ENCODE measurements around the gene GPR39.

The GPR39 gene

DNA sequence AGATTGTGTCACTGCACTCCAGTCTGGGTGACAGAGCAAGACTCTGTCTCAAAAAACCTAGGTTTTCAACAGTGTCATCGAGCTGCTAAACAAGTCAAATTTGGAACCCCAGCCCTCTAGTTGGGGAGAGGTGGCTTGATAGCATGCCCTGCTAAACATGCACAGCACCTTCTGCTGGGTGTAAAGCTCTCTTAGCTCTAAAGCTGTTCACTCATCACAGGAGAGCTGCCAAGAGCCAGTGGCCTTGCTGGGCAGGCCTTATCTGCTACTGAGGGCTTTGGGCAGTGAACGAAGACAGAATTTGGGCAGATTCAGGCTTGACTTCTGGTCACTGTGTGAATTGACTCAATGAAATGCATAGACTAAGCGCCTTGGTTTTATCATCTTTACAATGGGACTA lies 152.1 kb downstream of the GPR39 start:
- Histone ChIP-seq H4K20me1 (ENCODE audit: insufficient read depth, low read length) (no peaks in the 10 kb centered on the region), H3K4me3 (ENCODE audit: low read length) (no peak overlapping the region), H3K36me3 (replicated peaks; ENCODE audit: insufficient read depth, low read length) (no peaks in the 10 kb centered on the region), H2AFZ (ENCODE audit: low read length) (no peak overlapping the region), H3K79me2 (ENCODE audit: low read length) (no peaks in the 10 kb centered on the region), H3K4me1 (ENCODE audit: low read length) (no peaks in the 10 kb centered on the region), H3K9ac (ENCODE audit: low read length) (no peak overlapping the region), H3K9me3 (replicated peaks; ENCODE audit: insufficient read depth, low read length) (no peaks in the 10 kb centered on the region), H3K9me2 (replicated peaks; ENCODE audit: insufficient read depth, low read length) (no peaks in the 10 kb centered on the region), H3K27me3 (replicated peaks; ENCODE audit: insufficient read depth, low read length) (no peaks in the 10 kb centered on the region), H3K27ac (ENCODE audit: low read length) (no peak overlapping the region), H3K4me2 (ENCODE audit: low read depth, low read length) (no peak overlapping the region), H3F3A (ENCODE audit: insufficient read depth, low read length) (no peaks in the 10 kb centered on the region)
- DNase-seq, result no peak
- TF ChIP-seq, protein P1, sequence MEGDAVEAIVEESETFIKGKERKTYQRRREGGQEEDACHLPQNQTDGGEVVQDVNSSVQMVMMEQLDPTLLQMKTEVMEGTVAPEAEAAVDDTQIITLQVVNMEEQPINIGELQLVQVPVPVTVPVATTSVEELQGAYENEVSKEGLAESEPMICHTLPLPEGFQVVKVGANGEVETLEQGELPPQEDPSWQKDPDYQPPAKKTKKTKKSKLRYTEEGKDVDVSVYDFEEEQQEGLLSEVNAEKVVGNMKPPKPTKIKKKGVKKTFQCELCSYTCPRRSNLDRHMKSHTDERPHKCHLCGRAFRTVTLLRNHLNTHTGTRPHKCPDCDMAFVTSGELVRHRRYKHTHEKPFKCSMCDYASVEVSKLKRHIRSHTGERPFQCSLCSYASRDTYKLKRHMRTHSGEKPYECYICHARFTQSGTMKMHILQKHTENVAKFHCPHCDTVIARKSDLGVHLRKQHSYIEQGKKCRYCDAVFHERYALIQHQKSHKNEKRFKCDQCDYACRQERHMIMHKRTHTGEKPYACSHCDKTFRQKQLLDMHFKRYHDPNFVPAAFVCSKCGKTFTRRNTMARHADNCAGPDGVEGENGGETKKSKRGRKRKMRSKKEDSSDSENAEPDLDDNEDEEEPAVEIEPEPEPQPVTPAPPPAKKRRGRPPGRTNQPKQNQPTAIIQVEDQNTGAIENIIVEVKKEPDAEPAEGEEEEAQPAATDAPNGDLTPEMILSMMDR (IDR thresholded peaks at IDR 0.05; ENCODE audit: low read length), result no peak
- TF ChIP-seq EZH2 (optimal IDR thresholded peaks at IDR 0.05; ENCODE audit: low read depth, low read length), result no peak
- no peak for TF ChIP-seq EZH2phosphoT487 (IDR thresholded peaks at IDR 0.05; ENCODE audit: low read length)

DNA sequence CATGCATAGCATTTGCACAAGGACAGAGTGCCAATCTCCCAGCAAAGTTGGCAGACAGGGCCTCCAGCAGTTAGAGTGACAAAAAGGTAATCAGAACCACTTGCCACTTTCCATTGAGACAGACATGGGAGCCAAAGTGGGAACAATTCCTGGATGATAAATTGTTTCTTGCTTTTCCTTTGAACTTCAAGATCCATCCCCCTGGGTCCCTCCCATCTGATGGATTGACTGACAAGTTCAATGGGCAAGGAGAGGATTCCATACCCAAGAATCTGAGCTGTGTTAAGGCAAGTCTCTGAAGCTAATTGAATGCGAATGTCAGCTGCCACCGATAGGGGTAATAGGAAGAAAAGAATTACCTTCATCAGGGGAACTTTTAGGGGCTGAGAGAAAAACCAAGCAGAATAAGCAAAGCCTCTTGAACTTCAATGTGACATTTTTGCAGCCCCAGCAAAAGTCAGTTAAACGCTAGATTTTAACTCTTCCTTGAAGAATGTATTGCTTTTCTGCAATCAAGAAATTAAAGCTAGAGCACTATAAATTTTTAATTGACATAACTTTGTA lies 156.9 kb downstream of the GPR39 start:
- Histone ChIP-seq H3K27ac (ENCODE audit: low read length) (no peak overlapping the region), H3K4me2 (ENCODE audit: low read depth, low read length) (no peak overlapping the region), H3K9me2 (replicated peaks; ENCODE audit: insufficient read depth, low read length) (no peaks in the 10 kb centered on the region)

DNA sequence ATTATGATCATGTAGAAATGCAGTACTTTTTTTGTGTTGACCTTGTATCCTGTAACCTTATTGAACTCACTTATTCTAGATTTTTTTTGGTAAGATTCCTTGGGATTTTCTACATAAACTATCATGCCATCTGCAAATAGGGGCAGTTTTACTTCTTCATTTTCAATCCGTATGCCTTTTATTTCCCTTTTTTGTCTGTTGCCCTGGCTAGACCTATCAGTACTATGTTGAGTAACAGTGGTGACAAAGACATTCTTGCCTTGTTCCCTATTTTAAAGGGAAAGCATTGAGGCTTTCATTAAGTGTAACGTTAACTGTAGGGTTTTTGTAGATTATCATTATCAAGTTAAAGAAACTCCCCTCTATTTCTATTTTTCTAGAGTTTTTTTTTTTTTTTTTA lies 161.1 kb downstream of the GPR39 start:
- Histone ChIP-seq H3K4me1 (ENCODE audit: low read length) (peaks cover 9% of the 10 kb centered on the region; the same call in 1 of the 2 replicates), H3K9me3 (replicated peaks; ENCODE audit: insufficient read depth, low read length) (no peaks in the 10 kb centered on the region), H3K79me2 (ENCODE audit: low read length) (no peaks in the 10 kb centered on the region), H3F3A (ENCODE audit: insufficient read depth, low read length) (no peaks in the 10 kb centered on the region), H4K20me1 (ENCODE audit: insufficient read depth, low read length) (no peaks in the 10 kb centered on the region), H3K27ac (ENCODE audit: low read length) (no peak overlapping the region), H3K4me3 (ENCODE audit: low read length) (no peak overlapping the region), H3K36me3 (replicated peaks; ENCODE audit: insufficient read depth, low read length) (no peaks in the 10 kb centered on the region), H3K4me2 (ENCODE audit: low read depth, low read length) (no peak overlapping the region), H3K27me3 (replicated peaks; ENCODE audit: insufficient read depth, low read length) (no peaks in the 10 kb centered on the region), H3K9me2 (replicated peaks; ENCODE audit: insufficient read depth, low read length) (no peaks in the 10 kb centered on the region), H3K9ac (ENCODE audit: low read length) (no peak overlapping the region), H2AFZ (ENCODE audit: low read length) (no peak overlapping the region)
- DNase-seq, result no peak
- no peak for TF ChIP-seq EZH2 (optimal IDR thresholded peaks at IDR 0.05; ENCODE audit: low read depth, low read length)
- TF ChIP-seq, protein P1 (IDR thresholded peaks at IDR 0.05; ENCODE audit: low read length), result no peak
- no peak for TF ChIP-seq EZH2phosphoT487 (IDR thresholded peaks at IDR 0.05; ENCODE audit: low read length)

More for the DNA sequence above, 156.9 kb downstream of the GPR39 start:
- Histone ChIP-seq H3K79me2 (ENCODE audit: low read length) (no peaks in the 10 kb centered on the region), H3K9me3 (replicated peaks; ENCODE audit: insufficient read depth, low read length) (no peaks in the 10 kb centered on the region), H3K27me3 (replicated peaks; ENCODE audit: insufficient read depth, low read length) (no peaks in the 10 kb centered on the region), H3K4me3 (ENCODE audit: low read length) (no peak overlapping the region), H4K20me1 (ENCODE audit: insufficient read depth, low read length) (no peaks in the 10 kb centered on the region), H2AFZ (ENCODE audit: low read length) (no peak overlapping the region), H3K9ac (ENCODE audit: low read length) (no peak overlapping the region), H3F3A (ENCODE audit: insufficient read depth, low read length) (no peaks in the 10 kb centered on the region), H3K36me3 (replicated peaks; ENCODE audit: insufficient read depth, low read length) (no peaks in the 10 kb centered on the region), H3K4me1 (ENCODE audit: low read length) (no peaks in the 10 kb centered on the region)
- no peak for DNase-seq
- TF ChIP-seq, protein P1 (IDR thresholded peaks at IDR 0.05; ENCODE audit: low read length), result no peak
- TF ChIP-seq EZH2phosphoT487 (IDR thresholded peaks at IDR 0.05; ENCODE audit: low read length) (no peak), EZH2 (optimal IDR thresholded peaks at IDR 0.05; ENCODE audit: low read depth, low read length) (no peak)
